ENCODE results near the gene TNFRSF1B. TPM values are rescaled to one million over a fixed set of nuclear protein-coding genes. Genes with fewer than 3 reads are reported as not detected.
A peak's percentile ranks its signal among the peaks of the same experiment; 100 is the strongest.

The TNFRSF1B gene
- total and polyA plus RNA-seq, 5 donors from 2014 or later: 252 to 450 (median 394) TPM

DNA sequence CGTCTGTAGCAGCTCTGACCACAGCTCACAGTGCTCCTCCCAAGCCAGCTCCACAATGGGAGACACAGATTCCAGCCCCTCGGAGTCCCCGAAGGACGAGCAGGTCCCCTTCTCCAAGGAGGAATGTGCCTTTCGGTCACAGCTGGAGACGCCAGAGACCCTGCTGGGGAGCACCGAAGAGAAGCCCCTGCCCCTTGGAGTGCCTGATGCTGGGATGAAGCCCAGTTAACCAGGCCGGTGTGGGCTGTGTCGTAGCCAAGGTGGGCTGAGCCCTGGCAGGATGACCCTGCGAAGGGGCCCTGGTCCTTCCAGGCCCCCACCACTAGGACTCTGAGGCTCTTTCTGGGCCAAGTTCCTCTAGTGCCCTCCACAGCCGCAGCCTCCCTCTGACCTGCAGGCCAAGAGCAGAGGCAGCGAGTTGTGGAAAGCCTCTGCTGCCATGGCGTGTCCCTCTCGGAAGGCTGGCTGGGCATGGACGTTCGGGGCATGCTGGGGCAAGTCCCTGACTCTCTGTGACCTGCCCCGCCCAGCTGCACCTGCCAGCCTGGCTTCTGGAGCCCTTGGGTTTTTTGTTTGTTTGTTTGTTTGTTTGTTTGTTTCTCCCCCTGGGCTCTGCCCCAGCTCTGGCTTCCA lies 40.1 kb downstream of the TNFRSF1B start:
- Mint-ChIP-seq H3K27me3 (peaks cover 5% of the 10 kb centered on the region), H3K4me3 (peak overlapping the region in 1 of 4 donors; percentile 75), H3K27ac (peak overlapping the region in 2 of 3 donors; percentile 48 to 71), H3K4me1 (peaks cover 14 to 87% (median 56%) of the 10 kb centered on the region in 4 donors), H3K9me3 (no peaks in the 10 kb centered on the region), H3K36me3 (peaks cover 33% of the 10 kb centered on the region)
- ATAC-seq (ENCODE audit: low read depth in 2 of 2): no peak
- Histone ChIP-seq H3K4me3 (ENCODE audit: low read depth, low read length) (no peak overlapping the region), H3K36me3 (ENCODE audit: control insufficient read depth, insufficient read depth, low read length) (peaks cover 55% of the 10 kb centered on the region), H3K27ac (ENCODE audit: insufficient read depth, low read length, poor library complexity, severe bottlenecking) (peak overlapping the region; percentile 20), H3K9me3 (ENCODE audit: control insufficient read depth in 2 of 2, low read length in 2 of 2) (no peaks in the 10 kb centered on the region), H3K4me1 (ENCODE audit: control insufficient read depth, insufficient read depth, low read length, poor library complexity, severe bottlenecking) (peaks cover 81% of the 10 kb centered on the region), H3K27me3 (ENCODE audit: control insufficient read depth, insufficient read depth, low read length) (no peaks in the 10 kb centered on the region)
- peak in 1 of 3 donors; percentile 21 for DNase-seq

DNA sequence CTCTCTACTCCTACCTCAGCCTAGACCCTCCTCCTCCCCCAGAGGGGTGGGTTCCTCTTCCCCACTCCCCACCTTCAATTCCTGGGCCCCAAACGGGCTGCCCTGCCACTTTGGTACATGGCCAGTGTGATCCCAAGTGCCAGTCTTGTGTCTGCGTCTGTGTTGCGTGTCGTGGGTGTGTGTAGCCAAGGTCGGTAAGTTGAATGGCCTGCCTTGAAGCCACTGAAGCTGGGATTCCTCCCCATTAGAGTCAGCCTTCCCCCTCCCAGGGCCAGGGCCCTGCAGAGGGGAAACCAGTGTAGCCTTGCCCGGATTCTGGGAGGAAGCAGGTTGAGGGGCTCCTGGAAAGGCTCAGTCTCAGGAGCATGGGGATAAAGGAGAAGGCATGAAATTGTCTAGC lies 41.5 kb downstream of the TNFRSF1B start:
- H3K36me3 Mint-ChIP-seq: peaks cover 22% of the 10 kb centered on the region
- Histone ChIP-seq H3K27me3 (ENCODE audit: control insufficient read depth, insufficient read depth, low read length) (no peaks in the 10 kb centered on the region), H3K27ac (ENCODE audit: insufficient read depth, low read length, poor library complexity, severe bottlenecking) (peak overlapping the region; percentile 75), H3K9me3 (ENCODE audit: control insufficient read depth in 2 of 2, low read length in 2 of 2) (no peaks in the 10 kb centered on the region), H3K4me1 (ENCODE audit: control insufficient read depth, insufficient read depth, low read length, poor library complexity, severe bottlenecking) (peaks cover 74% of the 10 kb centered on the region), H3K36me3 (ENCODE audit: control insufficient read depth, insufficient read depth, low read length) (peaks cover 43% of the 10 kb centered on the region), H3K4me3 (ENCODE audit: low read depth, low read length) (no peak overlapping the region)
- H3K4me3 Mint-ChIP-seq: peak overlapping the region in 3 of 4 donors; percentile 68 to 86 (median 82)
- H3K27ac Mint-ChIP-seq: peak overlapping the region; percentile 91 to 94 (median 94)
- peaks cover 8 to 88% (median 54%) of the 10 kb centered on the region in 4 donors for H3K4me1 Mint-ChIP-seq
- H3K27me3 Mint-ChIP-seq: peaks cover 5% of the 10 kb centered on the region
- ATAC-seq (ENCODE audit: low read depth in 2 of 2): no peak
- H3K9me3 Mint-ChIP-seq: no peaks in the 10 kb centered on the region
- DNase-seq: peak in 1 of 3 donors; percentile 39

DNA sequence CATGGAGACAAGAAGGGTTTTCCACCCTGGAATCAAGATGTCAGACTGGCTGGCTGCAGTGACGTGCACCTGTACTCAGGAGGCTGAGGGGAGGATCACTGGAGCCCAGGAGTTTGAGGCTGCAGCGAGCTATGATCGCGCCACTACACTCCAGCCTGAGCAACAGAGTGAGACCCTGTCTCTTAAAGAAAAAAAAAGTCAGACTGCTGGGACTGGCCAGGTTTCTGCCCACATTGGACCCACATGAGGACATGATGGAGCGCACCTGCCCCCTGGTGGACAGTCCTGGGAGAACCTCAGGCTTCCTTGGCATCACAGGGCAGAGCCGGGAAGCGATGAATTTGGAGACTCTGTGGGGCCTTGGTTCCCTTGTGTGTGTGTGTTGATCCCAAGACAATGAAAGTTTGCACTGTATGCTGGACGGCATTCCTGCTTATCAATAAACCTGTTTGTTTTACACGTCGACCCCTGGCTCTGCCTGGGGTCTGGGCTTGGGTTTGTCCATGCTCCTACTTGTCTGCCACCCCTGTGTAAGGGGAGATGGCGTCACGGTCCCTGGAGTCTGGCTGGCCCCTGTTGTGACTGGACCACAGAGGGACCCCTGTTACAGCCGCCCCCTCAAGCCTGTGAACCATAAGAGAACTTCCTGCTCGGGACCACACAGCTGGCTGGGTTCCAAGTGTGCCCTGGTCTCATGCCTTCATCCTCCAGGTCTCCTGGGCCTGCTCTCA lies 42.1 kb downstream of the TNFRSF1B start:
- H3K27me3 Mint-ChIP-seq: peaks cover 5% of the 10 kb centered on the region
- DNase-seq (peak; percentile 77 to 83 (median 80)), ATAC-seq (ENCODE audit: low read depth in 2 of 2) (peak; percentile 39 to 47)
- peaks cover 20% of the 10 kb centered on the region for H3K36me3 Mint-ChIP-seq
- peak overlapping the region; percentile 55 to 86 (median 75) for H3K4me3 Mint-ChIP-seq
- H3K9me3 Mint-ChIP-seq: no peaks in the 10 kb centered on the region
- peaks cover 5 to 85% (median 50%) of the 10 kb centered on the region in 4 donors for H3K4me1 Mint-ChIP-seq
- H3K27me3 ChIP-seq (ENCODE audit: control insufficient read depth, insufficient read depth, low read length): no peaks in the 10 kb centered on the region
- peaks cover 38% of the 10 kb centered on the region for H3K36me3 ChIP-seq (ENCODE audit: control insufficient read depth, insufficient read depth, low read length)
- peak overlapping the region; percentile 75 for H3K27ac ChIP-seq (ENCODE audit: insufficient read depth, low read length, poor library complexity, severe bottlenecking)
- H3K9me3 ChIP-seq (ENCODE audit: control insufficient read depth in 2 of 2, low read length in 2 of 2): no peaks in the 10 kb centered on the region
- peak overlapping the region; percentile 41 for H3K4me3 ChIP-seq (ENCODE audit: low read depth, low read length)
- H3K4me1 ChIP-seq (ENCODE audit: control insufficient read depth, insufficient read depth, low read length, poor library complexity, severe bottlenecking): peaks cover 67% of the 10 kb centered on the region
- H3K27ac Mint-ChIP-seq: peak overlapping the region; percentile 89 to 94 (median 91)

DNA sequence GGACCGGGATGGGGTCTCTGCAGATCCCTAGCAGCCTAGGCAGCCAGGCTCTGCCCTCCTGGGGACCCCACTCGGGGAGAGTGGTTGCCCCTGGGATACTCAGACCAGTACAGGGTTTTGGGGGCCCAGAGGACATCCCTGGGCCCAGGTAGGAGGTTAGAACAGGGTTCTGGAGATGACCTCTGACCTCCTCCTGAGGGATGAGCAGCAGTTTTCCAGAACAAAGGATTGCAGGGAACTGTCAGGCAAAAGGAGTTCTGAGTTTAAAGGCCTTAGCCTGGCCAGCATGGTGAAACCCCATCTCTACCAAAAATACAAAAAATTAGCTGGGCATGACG lies 42.7 kb downstream of the TNFRSF1B start:
- Histone ChIP-seq H3K36me3 (ENCODE audit: control insufficient read depth, insufficient read depth, low read length) (peaks cover 34% of the 10 kb centered on the region), H3K27me3 (ENCODE audit: control insufficient read depth, insufficient read depth, low read length) (no peaks in the 10 kb centered on the region), H3K4me3 (ENCODE audit: low read depth, low read length) (no peak overlapping the region), H3K27ac (ENCODE audit: insufficient read depth, low read length, poor library complexity, severe bottlenecking) (peak overlapping the region; percentile 75), H3K9me3 (ENCODE audit: control insufficient read depth in 2 of 2, low read length in 2 of 2) (no peaks in the 10 kb centered on the region), H3K4me1 (ENCODE audit: control insufficient read depth, insufficient read depth, low read length, poor library complexity, severe bottlenecking) (peaks cover 62% of the 10 kb centered on the region)
- Mint-ChIP-seq H3K9me3 (no peaks in the 10 kb centered on the region), H3K27me3 (peaks cover 9% of the 10 kb centered on the region), H3K27ac (peak overlapping the region; percentile 89 to 94 (median 91)), H3K36me3 (peaks cover 23% of the 10 kb centered on the region), H3K4me3 (peak overlapping the region in 3 of 4 donors; percentile 8 to 86 (median 82)), H3K4me1 (peaks cover 5 to 83% (median 47%) of the 10 kb centered on the region in 4 donors)
- no peak for DNase-seq
- ATAC-seq (ENCODE audit: low read depth in 2 of 2): no peak

DNA sequence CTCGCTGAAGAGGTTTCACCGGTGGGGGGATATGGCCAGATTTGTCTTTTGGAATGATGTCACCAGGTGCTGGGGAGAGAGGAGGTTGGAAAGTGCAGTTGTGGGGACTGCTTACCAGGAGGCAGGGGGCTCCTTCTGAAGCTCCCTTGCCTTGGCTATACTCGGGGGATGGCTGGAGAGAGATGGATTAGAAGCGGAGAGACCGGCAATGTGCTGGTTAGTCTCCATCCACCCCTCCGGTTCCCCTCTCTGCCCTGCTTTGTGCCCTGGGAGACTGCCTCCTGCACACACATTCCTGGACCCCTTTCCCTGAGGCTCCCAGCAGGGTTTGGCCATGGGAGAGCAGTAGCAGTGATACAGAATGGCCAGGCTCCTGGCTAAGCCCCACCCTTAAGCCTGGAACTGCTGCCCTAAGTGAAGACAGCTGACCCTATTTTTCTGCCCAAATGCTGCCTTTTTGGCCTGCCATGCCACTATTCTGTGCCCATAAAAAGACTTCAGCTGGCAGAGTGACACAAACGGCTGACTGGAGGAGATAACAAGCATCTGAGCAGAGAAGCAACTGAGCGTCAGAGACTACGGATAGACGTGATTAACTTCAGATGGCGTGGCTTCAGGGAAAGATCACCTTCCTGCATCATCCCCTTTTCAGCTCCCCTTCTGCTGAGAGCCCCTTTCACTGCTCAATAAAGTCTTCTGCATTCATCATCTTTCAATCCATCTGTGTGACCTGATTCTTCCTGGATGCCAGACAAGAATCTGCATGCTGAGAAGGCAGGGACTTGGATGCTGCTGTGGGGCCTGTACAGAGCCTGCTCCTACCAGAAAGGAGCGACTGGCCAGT lies 48.5 kb downstream of the TNFRSF1B start:
- Mint-ChIP-seq H3K36me3 (peaks cover 5% of the 10 kb centered on the region), H3K4me3 (no peak overlapping the region), H3K4me1 (peaks cover 0 to 48% (median 31%) of the 10 kb centered on the region in 4 donors), H3K9me3 (no peaks in the 10 kb centered on the region), H3K27me3 (peaks cover 9% of the 10 kb centered on the region), H3K27ac (peak overlapping the region; percentile 36 to 91 (median 74))
- Histone ChIP-seq H3K4me1 (ENCODE audit: control insufficient read depth, insufficient read depth, low read length, poor library complexity, severe bottlenecking) (peaks cover 22% of the 10 kb centered on the region), H3K36me3 (ENCODE audit: control insufficient read depth, insufficient read depth, low read length) (no peaks in the 10 kb centered on the region), H3K4me3 (ENCODE audit: low read depth, low read length) (no peak overlapping the region), H3K27ac (ENCODE audit: insufficient read depth, low read length, poor library complexity, severe bottlenecking) (no peak overlapping the region), H3K27me3 (ENCODE audit: control insufficient read depth, insufficient read depth, low read length) (no peaks in the 10 kb centered on the region), H3K9me3 (ENCODE audit: control insufficient read depth in 2 of 2, low read length in 2 of 2) (no peaks in the 10 kb centered on the region)
- no peak for DNase-seq
- ATAC-seq (ENCODE audit: low read depth in 2 of 2): no peak

DNA sequence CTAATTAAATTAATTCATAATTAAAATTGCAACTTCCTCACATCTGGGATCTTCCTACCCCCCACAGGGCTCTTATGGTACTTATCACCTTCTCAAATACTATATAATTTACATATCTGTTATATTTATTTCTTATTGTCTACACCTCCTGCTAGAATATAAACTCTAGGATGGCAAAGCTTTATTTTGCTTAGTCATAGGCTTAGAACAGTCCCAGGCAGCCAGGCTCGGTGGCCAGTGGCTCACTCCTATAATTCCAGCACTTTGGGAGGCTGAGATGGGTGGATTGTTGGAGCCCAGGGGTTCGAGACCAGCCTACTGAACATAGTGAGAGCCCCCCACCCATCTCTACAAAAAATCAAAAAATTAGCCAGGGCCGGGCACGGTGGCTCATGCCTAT lies 53.0 kb downstream of the TNFRSF1B start:
- Histone ChIP-seq H3K4me1 (ENCODE audit: control insufficient read depth, insufficient read depth, low read length, poor library complexity, severe bottlenecking) (no peaks in the 10 kb centered on the region), H3K36me3 (ENCODE audit: control insufficient read depth, insufficient read depth, low read length) (no peaks in the 10 kb centered on the region), H3K27me3 (ENCODE audit: control insufficient read depth, insufficient read depth, low read length) (no peaks in the 10 kb centered on the region), H3K27ac (ENCODE audit: insufficient read depth, low read length, poor library complexity, severe bottlenecking) (no peak overlapping the region), H3K4me3 (ENCODE audit: low read depth, low read length) (no peak overlapping the region), H3K9me3 (ENCODE audit: control insufficient read depth in 2 of 2, low read length in 2 of 2) (no peaks in the 10 kb centered on the region)
- Mint-ChIP-seq H3K4me3 (no peak overlapping the region), H3K27me3 (no peaks in the 10 kb centered on the region), H3K4me1 (peaks cover 0 to 12% (median 8%) of the 10 kb centered on the region in 4 donors), H3K9me3 (no peaks in the 10 kb centered on the region), H3K36me3 (no peaks in the 10 kb centered on the region), H3K27ac (no peak overlapping the region)
- DNase-seq (no peak), ATAC-seq (ENCODE audit: low read depth in 2 of 2) (no peak)

DNA sequence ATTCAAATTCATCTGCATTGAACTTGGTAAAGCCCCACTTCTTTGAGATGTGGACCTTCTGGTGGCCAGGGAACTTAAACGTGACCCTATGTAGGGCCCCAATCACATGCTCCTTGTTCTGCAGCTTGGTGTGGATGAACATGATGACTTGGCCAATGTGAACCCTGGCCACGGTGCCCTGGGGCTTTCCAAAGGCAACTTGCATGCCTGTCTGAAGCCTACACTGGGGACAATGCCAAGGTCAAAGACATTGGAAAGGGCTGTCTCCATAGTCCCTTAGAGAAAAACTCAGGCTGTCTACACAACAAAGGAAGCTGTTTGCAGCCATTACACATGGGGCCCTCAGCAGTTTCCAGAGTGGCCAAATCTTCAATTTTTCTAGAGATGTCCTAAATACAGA lies 54.1 kb downstream of the TNFRSF1B start:
- Histone ChIP-seq H3K27me3 (ENCODE audit: control insufficient read depth, insufficient read depth, low read length) (no peaks in the 10 kb centered on the region), H3K27ac (ENCODE audit: insufficient read depth, low read length, poor library complexity, severe bottlenecking) (no peak overlapping the region), H3K4me1 (ENCODE audit: control insufficient read depth, insufficient read depth, low read length, poor library complexity, severe bottlenecking) (no peaks in the 10 kb centered on the region), H3K36me3 (ENCODE audit: control insufficient read depth, insufficient read depth, low read length) (no peaks in the 10 kb centered on the region), H3K9me3 (ENCODE audit: control insufficient read depth in 2 of 2, low read length in 2 of 2) (no peaks in the 10 kb centered on the region), H3K4me3 (ENCODE audit: low read depth, low read length) (no peak overlapping the region)
- H3K4me3 Mint-ChIP-seq: no peak overlapping the region
- H3K27me3 Mint-ChIP-seq: no peaks in the 10 kb centered on the region
- DNase-seq (no peak), ATAC-seq (ENCODE audit: low read depth in 2 of 2) (no peak)
- peaks cover 0 to 12% (median 7%) of the 10 kb centered on the region in 4 donors for H3K4me1 Mint-ChIP-seq
- H3K36me3 Mint-ChIP-seq: no peaks in the 10 kb centered on the region
- no peaks in the 10 kb centered on the region for H3K9me3 Mint-ChIP-seq
- H3K27ac Mint-ChIP-seq: peak overlapping the region in 1 of 3 donors; percentile 44

All from CD4-positive, CD25-positive, alpha-beta regulatory T cell (primary cell).